GM19193 (cell line): ENCODE measurements around the gene HSPG2.

Source experiments
- POLR2A ChIP-seq: IDR thresholded peaks from 4 replicates; pipeline ENCODE4 v1.6.1; 2011; ENCODE audit not compliant: insufficient read depth, insufficient read length; ENCODE audit errors: extremely low read depth

Gene HSPG2

GRCh38 chr1:21930629-21931170 is 6.4 kb downstream of the HSPG2 start:
- no peak for TF ChIP-seq POLR2A

GRCh38 chr1:21930080-21930571 is 7.0 kb downstream of the HSPG2 start:
- no peak for TF ChIP-seq POLR2A

- TF ChIP-seq POLR2A = no peak
Observed at GRCh38 chr1:21927533-21928237, 9.4 kb downstream of the HSPG2 start.

- TF ChIP-seq POLR2A = no peak
Observed at GRCh38 chr1:21926814-21927532, 10.1 kb downstream of the HSPG2 start.

- no peak for TF ChIP-seq POLR2A
Observed at GRCh38 chr1:21926065-21926464, 11.0 kb downstream of the HSPG2 start.

GRCh38 chr1:21925334-21925940 is 11.7 kb downstream of the HSPG2 start:
- TF ChIP-seq POLR2A = no peak

- TF ChIP-seq POLR2A = no peak
Observed at GRCh38 chr1:21924503-21925005, 12.6 kb downstream of the HSPG2 start.

- no peak for TF ChIP-seq POLR2A
Observed at GRCh38 chr1:21922090-21923013, 14.8 kb downstream of the HSPG2 start.

GRCh38 chr1:21921100-21921875 is 15.8 kb downstream of the HSPG2 start:
- no peak for TF ChIP-seq POLR2A

GRCh38 chr1:21919520-21919919 is 17.6 kb downstream of the HSPG2 start:
- TF ChIP-seq POLR2A = no peak

- no peak for TF ChIP-seq POLR2A
Observed at GRCh38 chr1:21916447-21917238, 20.5 kb downstream of the HSPG2 start.

GRCh38 chr1:21914880-21915640 is 22.1 kb downstream of the HSPG2 start:
- no peak for TF ChIP-seq POLR2A
